ENCODE data around the gene PCDHGA6. TPM values are rescaled to one million over a fixed set of nuclear protein-coding genes. Genes with fewer than 3 reads are reported as not detected.

Gene PCDHGA6
- total RNA-seq, 1 donor from 2014 or later, result 0.41 TPM

DNA sequence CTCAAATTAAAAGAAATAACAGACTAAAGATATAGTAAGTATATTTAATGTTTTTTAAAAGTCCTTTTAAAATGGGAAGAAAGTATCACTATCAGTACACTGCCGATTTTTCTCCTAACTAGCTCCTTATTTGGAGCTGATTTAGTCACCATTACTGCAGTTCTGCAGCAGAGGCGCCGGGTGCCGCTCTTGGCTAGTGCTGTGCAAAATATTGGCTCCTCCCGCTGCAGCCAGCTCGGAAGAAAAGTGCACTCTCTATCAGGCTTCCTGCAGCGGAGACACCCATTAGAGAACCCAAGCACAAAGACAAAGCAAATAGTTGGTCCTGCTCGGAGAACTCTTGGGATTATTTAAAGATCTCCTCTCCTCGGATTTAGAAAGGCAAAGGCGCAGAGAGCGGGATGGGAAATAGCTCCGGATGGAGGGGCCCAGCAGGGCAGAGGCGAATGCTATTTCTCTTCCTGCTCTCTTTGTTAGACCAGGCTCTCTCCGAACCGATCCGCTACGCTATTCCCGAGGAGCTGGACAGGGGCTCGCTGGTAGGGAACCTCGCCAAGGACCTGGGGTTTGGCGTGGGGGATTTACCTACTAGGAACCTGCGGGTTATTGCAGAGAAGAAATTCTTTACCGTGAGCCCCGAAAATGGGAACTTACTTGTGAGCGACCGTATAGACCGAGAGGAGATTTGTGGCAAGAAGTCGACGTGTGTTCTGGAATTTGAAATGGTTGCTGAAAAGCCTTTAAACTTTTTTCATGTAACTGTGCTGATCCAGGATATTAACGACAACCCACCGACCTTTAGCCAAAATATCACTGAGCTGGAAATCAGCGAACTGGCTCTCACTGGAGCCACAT, 3.5 kb upstream of the PCDHGA6 start, which contains the start of gene PCDHGB3:
Gene PCDHGB3, plus strand, starts transcription at position 249 of the 855 bp plus-strand sequence. Its CDS starts 153 bp downstream, at position 402.
- peak within 1 kb of the TSS; percentile 51 for H3K4me3 ChIP-seq (ENCODE audit: insufficient read depth, low read depth, low read length)
- peak within 1 kb of the TSS; percentile 62 for H3K9ac ChIP-seq (ENCODE audit: low read length)
- Mint-ChIP-seq H3K36me3 (ENCODE audit: low read depth, unreplicated experiment) (peaks cover 5% of the 10 kb centered on the region), H3K27ac (ENCODE audit: unreplicated experiment) (no peak within 1 kb of the TSS), H3K4me3 (ENCODE audit: unreplicated experiment) (no peak within 1 kb of the TSS), H3K4me1 (ENCODE audit: low read depth, unreplicated experiment) (no peaks in the 10 kb centered on the region), H3K27me3 (ENCODE audit: low read depth, unreplicated experiment) (no peaks in the 10 kb centered on the region), H3K9me3 (ENCODE audit: unreplicated experiment) (peaks cover 27% of the 10 kb centered on the region)
- FAIRE-seq (peak; percentile 13), DNase-seq (ENCODE audit: low read depth) (peak; percentile 39)
- H3K36me3 ChIP-seq (ENCODE audit: insufficient read depth, low read length), result no peaks in the 10 kb centered on the region
- H3K79me2 ChIP-seq (ENCODE audit: insufficient read depth, low read length), result no peaks in the 10 kb centered on the region
- H4K20me1 ChIP-seq (ENCODE audit: insufficient read depth, low read length), result no peaks in the 10 kb centered on the region
- no peaks in the 10 kb centered on the region for H3K4me1 ChIP-seq (ENCODE audit: insufficient read depth, low read length)
- peak within 1 kb of the TSS; percentile 81 for H3K4me2 ChIP-seq (ENCODE audit: low read length)
- peaks cover 2% of the 10 kb centered on the region for H3K27me3 ChIP-seq (ENCODE audit: insufficient read depth, low read length)
- TF ChIP-seq EZH2 (IDR thresholded peaks at IDR 0.05; ENCODE audit: insufficient read depth, low read length), result no peak
- TF ChIP-seq, protein P1, sequence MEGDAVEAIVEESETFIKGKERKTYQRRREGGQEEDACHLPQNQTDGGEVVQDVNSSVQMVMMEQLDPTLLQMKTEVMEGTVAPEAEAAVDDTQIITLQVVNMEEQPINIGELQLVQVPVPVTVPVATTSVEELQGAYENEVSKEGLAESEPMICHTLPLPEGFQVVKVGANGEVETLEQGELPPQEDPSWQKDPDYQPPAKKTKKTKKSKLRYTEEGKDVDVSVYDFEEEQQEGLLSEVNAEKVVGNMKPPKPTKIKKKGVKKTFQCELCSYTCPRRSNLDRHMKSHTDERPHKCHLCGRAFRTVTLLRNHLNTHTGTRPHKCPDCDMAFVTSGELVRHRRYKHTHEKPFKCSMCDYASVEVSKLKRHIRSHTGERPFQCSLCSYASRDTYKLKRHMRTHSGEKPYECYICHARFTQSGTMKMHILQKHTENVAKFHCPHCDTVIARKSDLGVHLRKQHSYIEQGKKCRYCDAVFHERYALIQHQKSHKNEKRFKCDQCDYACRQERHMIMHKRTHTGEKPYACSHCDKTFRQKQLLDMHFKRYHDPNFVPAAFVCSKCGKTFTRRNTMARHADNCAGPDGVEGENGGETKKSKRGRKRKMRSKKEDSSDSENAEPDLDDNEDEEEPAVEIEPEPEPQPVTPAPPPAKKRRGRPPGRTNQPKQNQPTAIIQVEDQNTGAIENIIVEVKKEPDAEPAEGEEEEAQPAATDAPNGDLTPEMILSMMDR (IDR thresholded peaks at IDR 0.05; ENCODE audit: insufficient read depth, low read depth, low read length), result peak; percentile 38
- H3K27ac ChIP-seq (ENCODE audit: low read depth, low read length), result no peak within 1 kb of the TSS
- peaks cover 56% of the 10 kb centered on the region for H3K9me3 ChIP-seq (ENCODE audit: insufficient read depth, low read depth, low read length)
- peak within 1 kb of the TSS; percentile 63 for H2AFZ ChIP-seq (ENCODE audit: low read depth, low read length)

DNA sequence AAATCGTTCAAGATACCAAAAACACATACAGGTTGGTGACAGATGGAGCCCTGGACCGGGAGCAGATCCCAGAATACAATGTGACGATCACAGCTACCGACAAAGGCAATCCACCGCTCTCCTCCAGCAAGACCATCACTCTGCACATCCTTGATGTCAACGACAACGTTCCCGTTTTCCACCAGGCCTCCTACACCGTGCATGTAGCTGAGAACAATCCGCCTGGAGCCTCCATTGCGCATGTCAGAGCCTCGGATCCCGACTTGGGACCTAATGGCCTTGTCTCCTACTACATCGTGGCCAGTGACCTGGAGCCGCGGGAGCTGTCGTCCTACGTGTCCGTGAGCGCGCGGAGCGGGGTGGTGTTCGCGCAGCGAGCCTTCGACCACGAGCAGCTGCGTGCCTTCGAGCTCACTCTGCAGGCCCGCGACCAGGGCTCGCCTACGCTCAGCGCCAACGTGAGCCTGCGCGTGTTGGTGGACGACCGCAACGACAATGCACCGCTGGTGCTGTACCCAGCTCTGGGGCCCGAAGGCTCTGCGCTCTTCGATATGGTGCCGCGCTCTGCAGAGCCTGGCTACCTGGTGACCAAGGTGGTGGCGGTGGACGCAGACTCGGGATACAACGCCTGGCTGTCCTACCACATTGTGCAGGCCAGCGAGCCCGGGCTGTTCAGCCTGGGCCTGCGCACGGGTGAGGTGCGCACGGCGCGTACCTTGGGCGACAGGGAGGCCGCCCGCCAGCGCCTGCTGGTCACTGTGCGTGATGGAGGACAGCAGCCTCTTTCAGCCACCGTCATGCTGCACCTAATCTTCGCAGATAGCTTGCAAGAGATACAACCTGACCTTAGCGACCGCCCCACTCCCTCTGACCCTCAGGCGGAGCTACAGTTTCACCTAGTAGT, 1.9 kb upstream of the PCDHGA6 start:
- Histone ChIP-seq H3K9me3 (ENCODE audit: insufficient read depth, low read depth, low read length) (peaks cover 50% of the 10 kb centered on the region), H3K4me3 (ENCODE audit: insufficient read depth, low read depth, low read length) (no peak overlapping the region), H3K27me3 (ENCODE audit: insufficient read depth, low read length) (no peaks in the 10 kb centered on the region), H3K4me2 (ENCODE audit: low read length) (no peak overlapping the region), H3K9ac (ENCODE audit: low read length) (no peak overlapping the region), H2AFZ (ENCODE audit: low read depth, low read length) (no peak overlapping the region), H3K4me1 (ENCODE audit: insufficient read depth, low read length) (no peaks in the 10 kb centered on the region), H3K79me2 (ENCODE audit: insufficient read depth, low read length) (no peaks in the 10 kb centered on the region), H3K27ac (ENCODE audit: low read depth, low read length) (no peak overlapping the region), H3K36me3 (ENCODE audit: insufficient read depth, low read length) (no peaks in the 10 kb centered on the region), H4K20me1 (ENCODE audit: insufficient read depth, low read length) (no peaks in the 10 kb centered on the region)
- TF ChIP-seq, protein P1 (IDR thresholded peaks at IDR 0.05; ENCODE audit: insufficient read depth, low read depth, low read length), result no peak
- DNase-seq (ENCODE audit: low read depth) (no peak), FAIRE-seq (no peak)
- Mint-ChIP-seq H3K36me3 (ENCODE audit: low read depth, unreplicated experiment) (peaks cover 7% of the 10 kb centered on the region), H3K27ac (ENCODE audit: unreplicated experiment) (no peak overlapping the region), H3K4me3 (ENCODE audit: unreplicated experiment) (no peak overlapping the region), H3K4me1 (ENCODE audit: low read depth, unreplicated experiment) (no peaks in the 10 kb centered on the region), H3K27me3 (ENCODE audit: low read depth, unreplicated experiment) (no peaks in the 10 kb centered on the region), H3K9me3 (ENCODE audit: unreplicated experiment) (peaks cover 25% of the 10 kb centered on the region)

All from astrocyte (in vitro differentiated cells and primary cell).